ENCODE measurements around the gene OGT.

DNA sequence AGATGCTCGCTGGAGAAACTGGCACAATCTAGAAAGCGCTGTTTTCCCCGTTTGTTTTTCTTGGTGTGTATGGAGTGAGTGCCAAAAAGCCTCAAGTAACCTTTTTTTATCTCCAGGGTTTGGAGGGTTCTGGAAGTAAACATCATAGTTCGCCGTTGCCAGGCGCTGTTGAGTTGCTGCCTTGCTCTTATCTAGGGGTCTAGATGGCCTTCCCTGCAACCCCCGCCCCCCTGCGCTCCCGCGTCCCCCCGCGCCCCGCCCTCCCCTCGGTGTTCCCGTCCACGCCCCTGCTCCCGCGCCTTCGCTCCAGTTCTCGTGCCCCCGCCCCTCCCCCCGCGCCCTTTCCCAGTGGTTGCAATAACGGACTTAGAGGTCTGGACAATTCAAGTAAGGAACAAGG is 44.8 kb downstream of the OGT start:
- TF ChIP-seq CTCF (IDR thresholded peaks at IDR 0.05; ENCODE audit: low read depth, low read length) (no peak), POLR2A (IDR thresholded peaks at IDR 0.05; ENCODE audit: extremely low read depth, insufficient read length) (no peak)
- TF ChIP-seq, protein P1, sequence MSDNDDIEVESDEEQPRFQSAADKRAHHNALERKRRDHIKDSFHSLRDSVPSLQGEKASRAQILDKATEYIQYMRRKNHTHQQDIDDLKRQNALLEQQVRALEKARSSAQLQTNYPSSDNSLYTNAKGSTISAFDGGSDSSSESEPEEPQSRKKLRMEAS (IDR thresholded peaks at IDR 0.05; ENCODE audit: low read depth, low read length): no peak
